ENCODE data around the gene ONECUT3.
"Not testable (repeated sequence)": the region's sequence is repeated elsewhere in the genome, so short reads cannot be mapped to it uniquely, and the experiment has no call there.

The ONECUT3 gene

GRCh38 chr19:1755467-1756171 is 2.3 kb downstream of the ONECUT3 start:
- no peak for DNase-seq (ENCODE audit: low read depth)

- no peak for DNase-seq (ENCODE audit: low read depth)
These were observed 3.0 kb downstream of the ONECUT3 start for GRCh38 chr19:1756264-1756663.

GRCh38 chr19:1756705-1757465 is 3.6 kb downstream of the ONECUT3 start:
- DNase-seq (ENCODE audit: low read depth): no peak

- no peak for DNase-seq (ENCODE audit: low read depth)
These were observed 4.3 kb downstream of the ONECUT3 start for GRCh38 chr19:1757468-1758230.

GRCh38 chr19:1758231-1758577 is 4.9 kb downstream of the ONECUT3 start:
- no peak for DNase-seq (ENCODE audit: low read depth)

- no peak for DNase-seq (ENCODE audit: low read depth)
These were observed 5.9 kb downstream of the ONECUT3 start for GRCh38 chr19:1758959-1759903.

GRCh38 chr19:1760020-1760419 is 6.7 kb downstream of the ONECUT3 start:
- no peak for DNase-seq (ENCODE audit: low read depth)

GRCh38 chr19:1760786-1761527 is 7.7 kb downstream of the ONECUT3 start:
- DNase-seq (ENCODE audit: low read depth): not testable (repeated sequence)

- no peak for DNase-seq (ENCODE audit: low read depth)
These were observed 8.4 kb downstream of the ONECUT3 start for GRCh38 chr19:1761528-1762242.

GRCh38 chr19:1762243-1763117 is 9.2 kb downstream of the ONECUT3 start:
- no peak for DNase-seq (ENCODE audit: low read depth)

GRCh38 chr19:1763648-1764639 is 10.6 kb downstream of the ONECUT3 start:
- DNase-seq (ENCODE audit: low read depth): no peak

GRCh38 chr19:1764729-1765128 is 11.4 kb downstream of the ONECUT3 start:
- no peak for DNase-seq (ENCODE audit: low read depth)

- DNase-seq (ENCODE audit: low read depth): no peak
These were observed 12.1 kb downstream of the ONECUT3 start for GRCh38 chr19:1765232-1765903.

GRCh38 chr19:1765904-1766799 is 12.8 kb downstream of the ONECUT3 start:
- DNase-seq (ENCODE audit: low read depth): no peak

- DNase-seq (ENCODE audit: low read depth): no peak
These were observed 13.6 kb downstream of the ONECUT3 start for GRCh38 chr19:1766800-1767352.

GRCh38 chr19:1767464-1767933 is 14.2 kb downstream of the ONECUT3 start:
- DNase-seq (ENCODE audit: low read depth): no peak

Data from GM04503 (cell line).